ENCODE results near the gene KCTD16.

DNA sequence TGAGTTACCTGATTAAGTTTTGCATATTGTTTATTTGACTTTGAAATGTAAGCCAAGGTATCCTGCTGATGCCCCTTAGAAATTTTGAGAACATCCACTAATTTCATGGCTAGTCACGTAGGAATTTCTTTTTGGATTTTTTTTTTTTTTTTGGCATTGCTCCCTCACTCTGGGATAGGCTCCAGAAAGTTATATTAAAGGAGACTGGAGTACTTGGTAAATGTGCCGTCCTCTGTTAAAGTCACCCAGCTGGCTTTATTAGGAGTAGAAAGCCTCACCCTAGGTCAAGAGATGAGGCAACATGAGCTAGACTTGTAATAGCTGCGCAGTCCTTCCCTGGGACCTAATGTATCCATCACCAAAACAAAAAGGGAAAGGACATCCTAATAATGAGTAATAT, 3.1 kb downstream of the KCTD16 start:
- TF ChIP-seq CTCF (IDR thresholded peaks at IDR 0.05) = no peak
- TF ChIP-seq POLR2A (IDR thresholded peaks at IDR 0.05) = no peak

Data from body of pancreas (tissue), 4 donors.